ENCODE results near the gene FAM50A. TPM values are rescaled to one million over a fixed set of nuclear protein-coding genes. Genes with fewer than 3 reads are reported as not detected.

Gene FAM50A
- polyA plus RNA-seq, 1 experiment = 69.0 TPM

DNA sequence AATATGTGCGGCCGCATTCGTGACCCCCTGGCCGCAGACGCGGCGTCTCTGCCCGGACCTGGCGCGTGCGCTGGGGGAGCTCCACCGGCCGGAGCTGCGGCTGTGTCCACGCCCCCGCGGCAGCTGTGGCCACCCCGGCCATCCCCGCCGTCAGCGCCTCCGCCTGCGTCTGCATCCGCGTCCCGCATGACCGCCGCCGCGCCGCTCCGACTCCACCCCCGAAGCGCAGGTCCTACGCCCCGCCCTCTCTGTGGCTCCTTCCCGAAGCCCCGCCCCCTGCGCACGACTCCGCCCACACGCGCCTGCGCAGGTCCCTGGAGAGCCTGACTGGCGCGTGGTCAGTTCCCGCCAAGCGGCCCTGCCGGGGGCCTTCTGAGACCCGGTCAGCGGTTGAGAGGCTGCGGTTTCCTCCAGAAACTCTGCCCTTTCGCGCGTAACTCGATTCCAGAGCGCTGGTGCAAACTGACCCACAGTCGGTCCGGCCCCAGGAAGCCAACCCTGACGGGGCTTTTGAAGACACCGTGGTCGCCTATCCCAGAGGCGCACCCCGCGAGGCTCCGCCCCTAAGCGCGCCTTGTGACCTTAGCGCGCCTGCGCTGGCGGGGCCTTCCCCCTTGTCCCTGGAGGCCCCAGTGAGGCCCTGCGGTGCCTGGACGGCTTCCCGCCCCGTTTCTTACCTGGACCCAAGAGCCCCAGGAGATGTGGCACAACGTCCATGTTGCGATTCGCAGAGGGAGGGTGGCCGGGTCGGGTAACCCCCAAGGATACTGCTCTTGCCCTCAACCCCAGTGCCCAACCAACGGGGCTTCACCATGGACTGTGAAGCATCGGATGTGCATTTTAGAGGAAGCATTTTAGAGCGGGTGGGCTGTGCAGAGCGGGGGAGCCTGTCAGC is 35.0 kb downstream of the FAM50A start, which contains the start of gene LAGE3:
TSS of gene LAGE3 (minus strand) at position 554 of the 895 bp plus-strand sequence. CDS start at position 188, 366 bp downstream.
- ChIA-PET CTCF (no interaction called here), POLR2A (interaction anchor here (0.5 to 2.1 kb wide), 4 partner anchors 11 to 62 kb away, joined by 3 to 11 read pairs (median 4); partner anchors contain the start of genes FAM3A and SLC10A3)
- Histone ChIP-seq H3K4me3 (ENCODE audit: low read depth, low read length) (peak within 1 kb of the TSS; percentile 61), H3K27ac (ENCODE audit: low read depth, low read length) (no peak within 1 kb of the TSS), H3K27me3 (ENCODE audit: control insufficient read depth, insufficient read depth, low read length) (no peaks in the 10 kb centered on the region), H3K9me3 (ENCODE audit: control insufficient read depth, insufficient read depth, low read length) (peaks cover 6% of the 10 kb centered on the region; the same call in 1 of the 2 replicates)
- TF ChIP-seq, protein P1, sequence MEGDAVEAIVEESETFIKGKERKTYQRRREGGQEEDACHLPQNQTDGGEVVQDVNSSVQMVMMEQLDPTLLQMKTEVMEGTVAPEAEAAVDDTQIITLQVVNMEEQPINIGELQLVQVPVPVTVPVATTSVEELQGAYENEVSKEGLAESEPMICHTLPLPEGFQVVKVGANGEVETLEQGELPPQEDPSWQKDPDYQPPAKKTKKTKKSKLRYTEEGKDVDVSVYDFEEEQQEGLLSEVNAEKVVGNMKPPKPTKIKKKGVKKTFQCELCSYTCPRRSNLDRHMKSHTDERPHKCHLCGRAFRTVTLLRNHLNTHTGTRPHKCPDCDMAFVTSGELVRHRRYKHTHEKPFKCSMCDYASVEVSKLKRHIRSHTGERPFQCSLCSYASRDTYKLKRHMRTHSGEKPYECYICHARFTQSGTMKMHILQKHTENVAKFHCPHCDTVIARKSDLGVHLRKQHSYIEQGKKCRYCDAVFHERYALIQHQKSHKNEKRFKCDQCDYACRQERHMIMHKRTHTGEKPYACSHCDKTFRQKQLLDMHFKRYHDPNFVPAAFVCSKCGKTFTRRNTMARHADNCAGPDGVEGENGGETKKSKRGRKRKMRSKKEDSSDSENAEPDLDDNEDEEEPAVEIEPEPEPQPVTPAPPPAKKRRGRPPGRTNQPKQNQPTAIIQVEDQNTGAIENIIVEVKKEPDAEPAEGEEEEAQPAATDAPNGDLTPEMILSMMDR (IDR thresholded peaks at IDR 0.05; ENCODE audit: low read depth, low read length) = no peak
- peak; percentile 69 for DNase-seq (ENCODE audit: low read depth, low spot score)

DNA sequence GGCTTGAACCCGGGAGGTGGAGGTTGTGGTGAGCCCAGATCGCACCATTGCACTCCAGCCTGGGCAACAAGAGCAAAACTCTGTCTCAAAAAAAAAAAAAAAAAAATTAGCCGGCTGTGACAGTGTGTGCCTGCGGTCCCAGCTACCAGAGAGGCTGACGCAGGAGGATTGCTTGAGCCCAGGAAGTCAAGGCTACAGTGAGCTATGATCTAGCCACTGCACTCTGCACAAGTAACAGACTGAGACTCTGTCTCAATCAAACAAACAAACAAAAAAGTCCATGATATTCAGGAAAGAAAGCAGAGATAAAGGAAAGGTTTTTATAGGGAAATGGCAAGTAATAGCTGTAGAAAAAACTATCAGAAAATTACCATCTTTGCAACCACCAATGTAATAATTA is 37.3 kb downstream of the FAM50A start:
- DNase-seq (ENCODE audit: low read depth, low spot score) = no peak
- CTCF ChIA-PET = no interaction called here
- Histone ChIP-seq H3K27ac (ENCODE audit: low read depth, low read length) (no peak overlapping the region), H3K9me3 (ENCODE audit: control insufficient read depth, insufficient read depth, low read length) (peaks cover 6% of the 10 kb centered on the region; the same call in 1 of the 2 replicates), H3K27me3 (ENCODE audit: control insufficient read depth, insufficient read depth, low read length) (no peaks in the 10 kb centered on the region), H3K4me3 (ENCODE audit: low read depth, low read length) (no peak overlapping the region)
- POLR2A ChIA-PET = interaction anchor here (0.5 to 1.5 kb wide), 2 partner anchors 9 to 57 kb away, joined by 4 to 5 read pairs; partner anchors contain the start of gene SLC10A3
- TF ChIP-seq, protein P1 (IDR thresholded peaks at IDR 0.05; ENCODE audit: low read depth, low read length) = no peak

DNA sequence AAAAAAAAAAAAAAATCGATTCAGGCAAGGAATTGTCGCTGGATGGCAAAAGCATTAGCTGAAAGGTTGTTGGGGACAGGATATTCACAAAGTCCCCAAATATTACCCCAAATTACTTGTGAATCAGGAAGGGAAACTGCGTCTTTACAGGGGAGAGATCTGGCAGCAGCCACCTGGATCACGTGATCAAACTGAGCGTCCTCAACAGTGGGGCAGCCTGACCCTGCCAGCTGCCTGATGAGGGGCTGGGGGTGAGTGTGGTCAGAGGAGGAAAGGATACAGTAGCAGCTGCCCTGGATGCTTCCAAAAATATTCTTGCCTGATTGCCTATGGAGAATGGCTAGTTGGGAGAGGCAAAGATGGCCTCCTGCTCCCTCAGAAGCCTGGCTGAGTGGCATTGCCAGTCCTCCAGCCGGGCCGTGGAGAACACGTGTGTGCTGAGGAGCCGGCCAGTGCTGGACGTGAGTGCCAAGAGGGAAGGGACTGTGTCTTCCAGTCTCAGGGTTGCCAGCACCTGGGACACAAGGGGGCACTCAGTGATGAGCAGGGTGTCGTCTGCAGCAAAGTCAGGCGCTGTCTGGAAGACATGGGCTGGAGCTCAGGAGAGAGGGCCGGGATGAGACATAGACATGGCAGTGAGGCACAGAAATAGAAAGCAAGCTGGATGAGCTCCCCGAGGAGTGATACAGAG is 38.1 kb downstream of the FAM50A start:
- POLR2A ChIA-PET = interaction anchor here (1.5 kb wide), 1 partner anchor 9 kb away, joined by 4 read pairs; the partner anchor contains the start of gene SLC10A3
- Histone ChIP-seq H3K4me3 (ENCODE audit: low read depth, low read length) (no peak overlapping the region), H3K27me3 (ENCODE audit: control insufficient read depth, insufficient read depth, low read length) (no peaks in the 10 kb centered on the region), H3K9me3 (ENCODE audit: control insufficient read depth, insufficient read depth, low read length) (peaks cover 6% of the 10 kb centered on the region; the same call in 1 of the 2 replicates), H3K27ac (ENCODE audit: low read depth, low read length) (no peak overlapping the region)
- DNase-seq (ENCODE audit: low read depth, low spot score) = no peak
- CTCF ChIA-PET = no interaction called here
- TF ChIP-seq, protein P1 (IDR thresholded peaks at IDR 0.05; ENCODE audit: low read depth, low read length) = no peak

DNA sequence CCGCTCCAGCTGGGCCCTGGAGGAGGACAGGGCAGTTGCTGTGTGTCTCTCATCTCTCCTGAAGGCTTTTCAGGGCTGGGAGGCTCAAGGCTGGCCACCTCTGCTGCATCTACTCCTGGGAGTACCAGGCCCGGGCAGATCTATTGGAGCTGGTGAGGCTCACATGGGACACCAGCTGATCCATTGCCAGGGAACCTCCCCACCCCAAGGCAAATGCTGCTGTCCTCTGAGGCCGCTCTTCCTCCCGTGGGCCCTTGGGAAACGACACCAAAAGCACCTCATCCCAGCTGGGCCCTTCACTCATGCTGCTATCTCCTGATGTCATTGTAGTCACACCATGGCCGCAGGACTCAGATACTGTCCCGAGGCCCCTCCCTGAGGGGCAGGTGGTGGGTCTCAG is 38.8 kb downstream of the FAM50A start:
- POLR2A ChIA-PET = interaction anchor here (1.5 kb wide), 1 partner anchor 8 kb away, joined by 4 read pairs; the partner anchor contains the start of gene SLC10A3
- no peak overlapping the region for H3K4me3 ChIP-seq (ENCODE audit: low read depth, low read length)
- peaks cover 6% of the 10 kb centered on the region; the same call in 1 of the 2 replicates for H3K9me3 ChIP-seq (ENCODE audit: control insufficient read depth, insufficient read depth, low read length)
- no peaks in the 10 kb centered on the region for H3K27me3 ChIP-seq (ENCODE audit: control insufficient read depth, insufficient read depth, low read length)
- CTCF ChIA-PET = no interaction called here
- H3K27ac ChIP-seq (ENCODE audit: low read depth, low read length) = no peak overlapping the region
- TF ChIP-seq, protein P1 (IDR thresholded peaks at IDR 0.05; ENCODE audit: low read depth, low read length) = no peak
- no peak for DNase-seq (ENCODE audit: low read depth, low spot score)

All from AG04450 (cell line).